Chondrocyte (in vitro differentiated cells): ENCODE results near the gene CCDC88C. TPM values are rescaled to one million over a fixed set of nuclear protein-coding genes. Genes with fewer than 3 reads are reported as not detected.

Experiments used
- DNase-seq: peaks from one replicate; pipeline ENCODE4 v3.0.0; 2021; ENCODE audit warnings: mixed read lengths, low spot score
- H3K27ac Mint-ChIP-seq: one replicate; pipeline ENCODE4 v1.8.0; 2021; ENCODE audit warnings: mild to moderate bottlenecking, moderate library complexity, mixed read lengths; ENCODE audit not compliant: unreplicated experiment
- H3K27me3 Mint-ChIP-seq: 2 replicates; pipeline ENCODE4 v1.8.0; 2021; ENCODE audit warnings: low read depth, mixed read lengths
- H3K36me3 Mint-ChIP-seq: 2 replicates; pipeline ENCODE4 v1.8.0; 2021; ENCODE audit warnings: low read depth, mixed read lengths
- H3K4me1 Mint-ChIP-seq: 2 replicates; pipeline ENCODE4 v1.8.0; 2021; ENCODE audit warnings: low read depth, mild to moderate bottlenecking, mixed read lengths
- H3K4me3 Mint-ChIP-seq: one replicate; pipeline ENCODE4 v1.8.0; 2021; ENCODE audit warnings: mild to moderate bottlenecking, moderate library complexity, mixed read lengths; ENCODE audit not compliant: unreplicated experiment
- H3K9me3 Mint-ChIP-seq: 2 replicates; pipeline ENCODE4 v1.8.0; 2021; ENCODE audit warnings: low read depth, mixed read lengths
- CTCF ChIP-seq: fragments of 200-600 bp; sonication (generic); IDR thresholded peaks from 2 replicates; pipeline ENCODE4 v1.5.0; 2021; ENCODE audit warnings: antibody characterized with exemption, mild to moderate bottlenecking, moderate library complexity
- total RNA-seq: library from RNA; stranded (reverse); gene quantifications from 3 replicates; pipeline ENCODE4 v1.2.1, GENCODE V29; 2021

The CCDC88C gene
- total RNA-seq, 1 donor from 2014 or later, result 2.3 TPM

- peak; percentile 24 for DNase-seq
- peaks cover 7% of the 10 kb centered on the region for H3K27me3 Mint-ChIP-seq
- no peaks in the 10 kb centered on the region for H3K36me3 Mint-ChIP-seq
- no peaks in the 10 kb centered on the region for H3K4me1 Mint-ChIP-seq
- no peak overlapping the region for H3K4me3 Mint-ChIP-seq
- no peak for TF ChIP-seq CTCF
- no peak overlapping the region for H3K27ac Mint-ChIP-seq
- no peaks in the 10 kb centered on the region for H3K9me3 Mint-ChIP-seq
Measured at GRCh38 chr14:91354221-91354916, 63.3 kb downstream of the CCDC88C start.

- peak; percentile 49 for DNase-seq
- TF ChIP-seq CTCF, result no peak
- Mint-ChIP-seq H3K4me1 (no peaks in the 10 kb centered on the region), H3K9me3 (no peaks in the 10 kb centered on the region), H3K27ac (no peak overlapping the region), H3K36me3 (no peaks in the 10 kb centered on the region), H3K27me3 (peaks cover 7% of the 10 kb centered on the region), H3K4me3 (no peak overlapping the region)
Measured at GRCh38 chr14:91352728-91353692, 64.6 kb downstream of the CCDC88C start.

GRCh38 chr14:91352053-91352452 is 65.6 kb downstream of the CCDC88C start:
- no peaks in the 10 kb centered on the region for H3K36me3 Mint-ChIP-seq

GRCh38 chr14:91351512-91351862 is 66.1 kb downstream of the CCDC88C start:
- H3K4me1 Mint-ChIP-seq, result no peaks in the 10 kb centered on the region
- peak; percentile 60 for DNase-seq
- H3K36me3 Mint-ChIP-seq, result no peaks in the 10 kb centered on the region
- no peaks in the 10 kb centered on the region for H3K9me3 Mint-ChIP-seq
- H3K27me3 Mint-ChIP-seq, result peaks cover 4% of the 10 kb centered on the region
- H3K4me3 Mint-ChIP-seq, result no peak overlapping the region
- H3K27ac Mint-ChIP-seq, result no peak overlapping the region
- no peak for TF ChIP-seq CTCF

More at GRCh38 chr14:91352053-91352452, 65.6 kb downstream of the CCDC88C start:
- Mint-ChIP-seq H3K9me3 (no peaks in the 10 kb centered on the region), H3K27me3 (peaks cover 7% of the 10 kb centered on the region), H3K27ac (no peak overlapping the region), H3K4me3 (no peak overlapping the region), H3K4me1 (no peaks in the 10 kb centered on the region)
- DNase-seq, result peak; percentile 52
- TF ChIP-seq CTCF, result no peak

- Mint-ChIP-seq H3K4me1 (no peaks in the 10 kb centered on the region), H3K27ac (no peak overlapping the region)
Measured at GRCh38 chr14:91350813-91351511, 66.7 kb downstream of the CCDC88C start.

More at GRCh38 chr14:91350813-91351511, 66.7 kb downstream of the CCDC88C start:
- no peak for TF ChIP-seq CTCF
- Mint-ChIP-seq H3K36me3 (peaks cover 2% of the 10 kb centered on the region), H3K4me3 (no peak overlapping the region), H3K27me3 (peaks cover 4% of the 10 kb centered on the region), H3K9me3 (no peaks in the 10 kb centered on the region)
- DNase-seq, result no peak
